Panc1 (cell line): ENCODE data around the gene RNF213. TPM values are rescaled to one million over a fixed set of nuclear protein-coding genes. Genes with fewer than 3 reads are reported as not detected.

ENCODE experiments used
- ATAC-seq: fragments of 200-7000 bp; cut with Tn5 transposase; 2 replicates; pipeline ENCODE4 v1.9.1; 2020; ENCODE audit warnings: mild to moderate bottlenecking, moderate library complexity
- BruUV-seq: library from RNA; stranded (reverse); fragments of 400-500 nt; replicated peaks from 2 replicates; lab custom pipeline; 2021; lab: Mats Ljungman, UMichigan
- CTCF ChIA-PET: fragments of 300-600 bp; sonication (Branson Sonifier 250); formaldehyde crosslinking; loops from one replicate; lab custom pipeline; 2022; ENCODE audit warnings: antibody characterized with exemption; lab: Charles Lee
- POLR2A ChIA-PET: fragments of 300-600 bp; sonication (Branson Sonifier 250); formaldehyde crosslinking; loops from one replicate; lab custom pipeline; 2022; ENCODE audit warnings: antibody characterized with exemption; lab: Charles Lee
- DNase-seq: peaks from one replicate; pipeline ENCODE4 v3.0.0-alpha.2; 2010; ENCODE audit warnings: low read depth, low spot score
- H3K27ac ChIP-seq: 2 replicates; pipeline ENCODE4 v1.5.1; 2011; ENCODE audit warnings: mild to moderate bottlenecking, low read length, inconsistent platforms
- H3K27me3 ChIP-seq: fragments of 200-500 bp; sonication (Bioruptor generic); 2 replicates; pipeline ENCODE4 v1.6.0; 2014; ENCODE audit warnings: low read length, inconsistent platforms; ENCODE audit not compliant: control insufficient read depth, insufficient read depth
- H3K36me3 ChIP-seq: fragments of 200-500 bp; sonication (Bioruptor generic); 2 replicates; pipeline ENCODE4 v1.5.1; 2014; ENCODE audit warnings: inconsistent platforms, mild to moderate bottlenecking, low read length, moderate library complexity; ENCODE audit not compliant: control insufficient read depth, insufficient read depth
- H3K4me1 ChIP-seq: 2 replicates; pipeline ENCODE4 v1.5.1; 2011; ENCODE audit warnings: inconsistent platforms, mild to moderate bottlenecking, low read length, moderate library complexity; ENCODE audit not compliant: control insufficient read depth, insufficient read depth
- H3K4me3 ChIP-seq, 2 experiments: 2 replicates each; pipeline ENCODE4 v1.5.1; 2011 to 2012; ENCODE audit warnings: low read depth in 2 of 2, low read length in 2 of 2, mild to moderate bottlenecking in 2 of 2, inconsistent platforms in 1 of 2, moderate library complexity in 1 of 2
- H3K9me3 ChIP-seq: fragments of 200-500 bp; sonication (Bioruptor generic); 2 replicates; pipeline ENCODE4 v1.5.1; 2014; ENCODE audit warnings: low read depth, mild to moderate bottlenecking, inconsistent platforms, low read length, moderate library complexity; ENCODE audit not compliant: control insufficient read depth, insufficient read depth
- CTCF ChIP-seq: fragments of 450-650 bp; IDR thresholded peaks from 2 replicates; pipeline ENCODE4 v1.5.1; 2017; ENCODE audit warnings: mild to moderate bottlenecking
- POLR2AphosphoS5 ChIP-seq: IDR thresholded peaks from 2 replicates; pipeline ENCODE4 v1.6.1; 2012; ENCODE audit warnings: mild to moderate bottlenecking, low read depth, low read length, moderate library complexity
- REST ChIP-seq, 2 experiments: IDR thresholded peaks; 2 replicates each; pipeline ENCODE4 v1.6.1; 2011 to 2012; ENCODE audit warnings: low read depth in 2 of 2, control low read depth in 1 of 2, low read length in 1 of 2, mild to moderate bottlenecking in 1 of 2, moderate library complexity in 1 of 2; ENCODE audit not compliant: insufficient read depth in 1 of 2
- SIN3A ChIP-seq: IDR thresholded peaks from 2 replicates; pipeline ENCODE4 v1.6.1; 2012; ENCODE audit warnings: low read depth, mild to moderate bottlenecking, low read length, moderate library complexity, borderline replicate concordance; ENCODE audit not compliant: insufficient read depth
- TCF7L2 ChIP-seq: IDR thresholded peaks from 2 replicates; pipeline ENCODE4 v1.6.1; 2011; ENCODE audit warnings: mild to moderate bottlenecking, low read depth, low read length, inconsistent platforms
- in situ Hi-C: cut with HindIII; loops from 2 replicates; pipeline ENCODE4 v1.10.0; 2016; ENCODE audit warnings: low sequenced_read_pairs, low pct_unique_long_range_greater_than_20kb
- intact Hi-C: fragments of 100-400 bp; cut with micrococcal nuclease; formaldehyde crosslinking; loops from one replicate; pipeline ENCODE4 v1.10.0; 2022; ENCODE audit not compliant: unreplicated experiment
- total RNA-seq: library from RNA; stranded (reverse); gene quantifications from one replicate; pipeline ENCODE4 v1.2.1, GENCODE V29; 2021; ENCODE audit not compliant: unreplicated experiment

RNF213 gene
- total RNA-seq, 1 experiment from 2014 or later: 230 TPM

- CTCF ChIA-PET: no interaction called here
- in situ Hi-C loops: no loop called here
- ATAC-seq: no peak
- Histone ChIP-seq H3K9me3 (no peaks in the 10 kb centered on the region), H3K4me3 (no peak overlapping the region), H3K4me1 (no peaks in the 10 kb centered on the region), H3K36me3 (peaks cover 72% of the 10 kb centered on the region), H3K27me3 (no peaks in the 10 kb centered on the region), H3K27ac (no peak overlapping the region)
- no peak for DNase-seq
- TF ChIP-seq SIN3A (no peak), REST (IDR thresholded peaks at IDR 0.05; ENCODE audit: insufficient read depth in 1 of 2, low read depth in 2 of 2, low read length in 1 of 2) (no peak), TCF7L2 (no peak)
- no TSS peak for BruUV-seq
- POLR2A ChIA-PET: no interaction called here
- intact Hi-C loops: no loop called here
These were observed 104.6 kb downstream of the RNF213 start for GRCh38 chr17:80365001-80365965.

- Histone ChIP-seq H3K4me3 (no peak overlapping the region), H3K27me3 (no peaks in the 10 kb centered on the region), H3K27ac (no peak overlapping the region), H3K9me3 (no peaks in the 10 kb centered on the region), H3K36me3 (peaks cover 72% of the 10 kb centered on the region), H3K4me1 (no peaks in the 10 kb centered on the region)
- no TSS peak for BruUV-seq
- ATAC-seq: no peak
- POLR2A ChIA-PET: interaction anchor here (0.5 kb wide), 1 partner anchor 10 kb away, joined by 4 read pairs; no protein-coding TSS in a partner anchor
- no peak for TF ChIP-seq CTCF
- no peak for TF ChIP-seq REST (IDR thresholded peaks at IDR 0.05; ENCODE audit: insufficient read depth in 1 of 2, low read depth in 2 of 2, low read length in 1 of 2)
- TF ChIP-seq POLR2AphosphoS5: no peak; the same call in 1 of the 2 replicates
- no peak for TF ChIP-seq SIN3A
- TF ChIP-seq TCF7L2: no peak
- in situ Hi-C loops (no loop called here), intact Hi-C loops (no loop called here)
- CTCF ChIA-PET: no interaction called here
- no peak for DNase-seq
These were observed 105.3 kb downstream of the RNF213 start for GRCh38 chr17:80365983-80366382.
